GM19023 (cell line): ENCODE results near the gene GOLGA8J.
"Not testable (repeated sequence)": the region's sequence is repeated elsewhere in the genome, so short reads cannot be mapped to it uniquely, and the experiment has no call there.

Experiments
- ATAC-seq: cut with Tn5 transposase; IDR thresholded peaks from one replicate; pipeline ENCODE4 v1.9.1; 2021; ENCODE audit warnings: mild to moderate bottlenecking, moderate library complexity; ENCODE audit not compliant: unreplicated experiment

Gene GOLGA8J

GRCh38 chr15:30082655-30083054 lies at the start of gene GOLGA8J:
TSS of gene GOLGA8J (plus strand) at chr15:30082955. CDS start at chr15:30083053, 98 bp downstream.
- ATAC-seq = not testable (repeated sequence)

- no peak for ATAC-seq
Observed at GRCh38 chr15:30033211-30033610, 49.5 kb upstream of the GOLGA8J start.

- no peak for ATAC-seq
Observed at GRCh38 chr15:30033763-30034162, 49.0 kb upstream of the GOLGA8J start.

- ATAC-seq = no peak
Observed at GRCh38 chr15:30036036-30036703, 46.6 kb upstream of the GOLGA8J start.

- no peak for ATAC-seq
Observed at GRCh38 chr15:30038667-30039523, 43.9 kb upstream of the GOLGA8J start.

- no peak for ATAC-seq
Observed at GRCh38 chr15:30041868-30042267, 40.9 kb upstream of the GOLGA8J start.

GRCh38 chr15:30042556-30042955 lies 40.2 kb upstream of the GOLGA8J start:
- ATAC-seq = no peak

GRCh38 chr15:30043211-30043655 lies 39.5 kb upstream of the GOLGA8J start:
- ATAC-seq = no peak

- no peak for ATAC-seq
Observed at GRCh38 chr15:30044377-30044776, 38.4 kb upstream of the GOLGA8J start.

GRCh38 chr15:30044826-30045225 lies 37.9 kb upstream of the GOLGA8J start:
- ATAC-seq = not testable (repeated sequence)

GRCh38 chr15:30045248-30046041 lies 37.3 kb upstream of the GOLGA8J start:
- not testable (repeated sequence) for ATAC-seq

GRCh38 chr15:30046430-30046829 lies 36.3 kb upstream of the GOLGA8J start:
- no peak for ATAC-seq

GRCh38 chr15:30055604-30056003 lies 27.2 kb upstream of the GOLGA8J start:
- ATAC-seq = no peak

- no peak for ATAC-seq
Observed at GRCh38 chr15:30056166-30056565, 26.6 kb upstream of the GOLGA8J start.

- no peak for ATAC-seq
Observed at GRCh38 chr15:30059771-30060170, 23.0 kb upstream of the GOLGA8J start.

- ATAC-seq = no peak
Observed at GRCh38 chr15:30062881-30063280, 19.9 kb upstream of the GOLGA8J start.

GRCh38 chr15:30063835-30064546 lies 18.8 kb upstream of the GOLGA8J start:
- no peak for ATAC-seq

GRCh38 chr15:30065025-30065801 lies 17.5 kb upstream of the GOLGA8J start:
- ATAC-seq = no peak

- no peak for ATAC-seq
Observed at GRCh38 chr15:30068326-30068725, 14.4 kb upstream of the GOLGA8J start.

GRCh38 chr15:30072630-30073029 lies 10.1 kb upstream of the GOLGA8J start:
- no peak for ATAC-seq
